Hematopoietic multipotent progenitor cell treated with erythropoietin and hydrocortisone succinate and interleukin-3 and kit ligand, for 15 days (in vitro differentiated cells): Measurements from ENCODE around the gene RBFOX2.
"Not testable (repeated sequence)": the region's sequence is repeated elsewhere in the genome, so short reads cannot be mapped to it uniquely, and the experiment has no call there.

ENCODE experiments used
- DNase-seq: peaks from one replicate; pipeline ENCODE4 v3.0.0-alpha.2; 2015; ENCODE audit warnings: low spot score

Gene RBFOX2

DNA sequence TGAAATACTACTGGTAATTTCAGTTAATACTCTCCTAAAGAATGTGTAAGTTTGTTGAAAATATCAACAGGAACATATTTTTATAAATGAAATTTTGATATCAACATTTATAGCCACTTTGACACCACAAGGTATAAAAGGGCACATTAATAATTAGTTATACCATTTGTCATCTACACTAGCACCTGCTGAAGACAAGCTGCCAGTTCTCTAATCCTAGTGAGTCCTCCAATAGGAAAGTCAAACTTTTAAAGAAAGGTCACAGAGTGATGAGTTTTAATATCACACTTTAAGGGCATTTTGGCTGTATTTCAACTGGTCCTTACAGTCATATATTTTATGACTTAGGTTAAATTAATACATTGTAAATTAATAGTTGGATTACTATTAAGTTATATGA lies 258.6 kb downstream of the RBFOX2 start:
- no peak for DNase-seq

DNA sequence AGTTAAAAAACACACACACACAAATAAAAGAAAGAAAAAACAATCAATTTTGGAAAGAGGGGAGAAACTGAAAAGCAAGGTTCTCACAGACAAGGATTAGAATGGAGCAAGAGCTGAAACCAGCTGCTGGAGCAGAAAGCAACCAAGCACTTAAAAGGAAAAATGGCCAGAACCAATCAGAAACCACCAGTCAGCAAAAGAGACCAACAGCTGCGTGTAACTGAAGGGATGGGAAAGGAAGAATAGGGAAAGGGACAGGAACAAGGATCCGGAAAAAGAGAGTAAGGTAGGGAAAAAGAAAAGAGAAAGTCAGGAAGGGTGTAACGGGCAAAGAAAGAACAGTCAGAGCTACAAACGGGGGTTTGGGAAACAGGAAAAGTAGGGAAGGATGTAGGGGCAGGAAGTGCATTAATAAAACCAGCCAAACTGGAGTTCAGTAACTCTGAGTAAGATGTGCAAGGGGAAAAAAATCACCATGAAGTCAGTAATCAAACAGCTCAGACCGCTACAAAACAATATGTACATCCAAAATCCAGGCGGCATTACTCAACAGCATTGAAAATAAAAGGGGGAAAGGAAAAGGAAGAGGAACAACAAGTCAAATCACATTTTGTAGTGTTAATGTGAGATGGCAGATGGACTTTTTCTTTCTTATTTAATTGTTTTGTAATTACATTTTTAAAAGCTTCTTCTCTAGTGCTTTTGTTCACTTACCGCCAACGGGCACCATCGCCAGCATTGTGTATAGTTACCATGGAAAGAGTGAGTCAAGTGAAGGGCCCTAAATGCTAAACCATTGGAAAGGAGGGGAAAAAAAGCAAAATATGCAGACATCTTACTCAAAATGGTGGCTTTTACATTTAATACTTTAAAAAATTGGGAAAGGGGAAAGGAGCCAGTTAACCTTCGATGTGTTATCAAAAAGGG lies 261.7 kb downstream of the RBFOX2 start:
- no peak for DNase-seq

DNA sequence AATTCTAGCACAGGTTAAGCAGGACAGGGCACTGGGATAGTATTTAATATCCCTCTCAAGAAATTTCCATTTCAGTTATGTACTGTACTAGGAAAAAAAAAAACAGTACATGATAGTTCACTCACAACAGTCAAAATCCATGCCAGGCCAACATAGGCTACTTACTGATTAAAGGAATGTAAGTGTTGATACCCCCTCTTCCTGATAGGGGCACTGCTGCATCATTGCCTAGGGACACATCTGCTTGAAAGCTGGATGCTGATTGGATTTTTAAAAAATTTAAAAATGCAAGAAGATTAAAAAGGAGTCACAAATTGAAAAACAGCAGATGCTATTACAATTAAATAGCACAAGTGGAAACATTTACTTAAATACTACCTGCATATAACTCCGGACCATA lies 267.6 kb downstream of the RBFOX2 start:
- DNase-seq: no peak

DNA sequence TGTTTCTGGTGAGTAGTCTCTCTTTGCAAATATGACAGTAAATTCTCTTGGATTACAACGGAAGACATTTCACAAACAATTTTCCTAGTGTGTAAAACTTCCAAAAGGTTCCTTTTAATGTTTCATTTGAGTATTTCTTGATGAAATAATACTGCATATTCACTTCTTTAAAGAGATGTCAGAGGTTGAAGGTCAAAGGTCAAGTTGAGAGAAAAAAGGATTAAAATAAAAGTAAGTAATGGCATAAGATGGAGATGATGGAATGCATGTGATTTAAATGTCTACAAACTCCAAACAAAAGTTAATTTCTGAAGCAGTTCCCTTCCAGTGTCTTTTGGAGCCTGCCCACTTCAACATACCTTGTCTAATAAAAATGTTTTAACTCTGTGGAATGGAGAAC lies 270.2 kb downstream of the RBFOX2 start:
- no peak for DNase-seq

DNA sequence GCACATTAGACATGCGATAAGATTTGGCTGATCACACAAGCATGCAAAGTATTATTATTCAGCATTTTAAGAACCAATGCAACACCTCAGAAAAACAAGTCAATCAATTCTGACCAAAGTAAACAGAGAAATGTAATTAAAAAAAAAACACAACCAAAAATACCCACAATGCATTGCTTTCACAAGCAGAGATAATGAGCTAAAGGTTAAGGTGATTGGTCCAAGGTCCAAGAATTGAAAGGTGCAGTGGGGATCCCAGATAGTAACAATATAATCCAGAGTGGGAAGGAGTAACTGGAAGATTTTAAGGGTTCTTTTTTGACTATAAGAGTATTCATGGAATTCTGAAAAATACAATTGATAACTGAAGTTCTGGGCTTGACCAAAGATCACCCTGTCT lies 271.9 kb downstream of the RBFOX2 start:
- no peak for DNase-seq

DNA sequence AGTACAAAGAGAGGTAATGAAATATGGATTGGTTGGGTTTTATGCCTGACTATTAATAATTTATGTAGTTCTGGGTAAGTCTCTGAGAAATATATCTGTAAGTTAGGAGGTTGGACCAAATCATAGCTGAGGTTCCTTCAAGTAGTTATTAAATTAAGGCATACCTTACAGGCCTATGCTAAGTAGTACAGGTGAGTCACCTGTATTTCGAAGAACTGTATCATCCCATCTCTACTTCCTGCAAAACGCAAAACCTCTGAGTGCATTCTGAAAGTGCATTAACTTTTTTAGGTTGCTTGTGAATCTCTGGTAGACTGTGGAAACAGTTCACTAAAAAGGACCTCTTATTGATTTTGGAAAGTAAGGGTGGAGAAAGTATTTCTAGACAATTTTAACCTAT lies 273.9 kb downstream of the RBFOX2 start:
- DNase-seq: no peak

DNA sequence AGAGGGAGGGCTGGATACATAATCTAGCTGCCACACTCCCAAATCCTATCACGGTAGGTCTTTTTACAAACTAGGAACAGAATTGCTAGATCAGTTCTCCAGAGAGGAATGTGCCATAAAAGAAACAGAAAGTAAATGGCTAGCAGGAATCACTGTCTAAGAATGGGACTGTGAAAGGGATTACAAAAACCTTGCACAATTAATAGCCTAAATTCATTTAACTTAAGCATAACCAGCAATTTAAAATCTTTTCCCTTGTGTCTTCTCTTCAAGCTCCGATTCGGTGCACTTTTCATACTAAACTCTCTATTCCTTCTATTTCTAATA lies 275.8 kb downstream of the RBFOX2 start:
- no peak for DNase-seq

DNA sequence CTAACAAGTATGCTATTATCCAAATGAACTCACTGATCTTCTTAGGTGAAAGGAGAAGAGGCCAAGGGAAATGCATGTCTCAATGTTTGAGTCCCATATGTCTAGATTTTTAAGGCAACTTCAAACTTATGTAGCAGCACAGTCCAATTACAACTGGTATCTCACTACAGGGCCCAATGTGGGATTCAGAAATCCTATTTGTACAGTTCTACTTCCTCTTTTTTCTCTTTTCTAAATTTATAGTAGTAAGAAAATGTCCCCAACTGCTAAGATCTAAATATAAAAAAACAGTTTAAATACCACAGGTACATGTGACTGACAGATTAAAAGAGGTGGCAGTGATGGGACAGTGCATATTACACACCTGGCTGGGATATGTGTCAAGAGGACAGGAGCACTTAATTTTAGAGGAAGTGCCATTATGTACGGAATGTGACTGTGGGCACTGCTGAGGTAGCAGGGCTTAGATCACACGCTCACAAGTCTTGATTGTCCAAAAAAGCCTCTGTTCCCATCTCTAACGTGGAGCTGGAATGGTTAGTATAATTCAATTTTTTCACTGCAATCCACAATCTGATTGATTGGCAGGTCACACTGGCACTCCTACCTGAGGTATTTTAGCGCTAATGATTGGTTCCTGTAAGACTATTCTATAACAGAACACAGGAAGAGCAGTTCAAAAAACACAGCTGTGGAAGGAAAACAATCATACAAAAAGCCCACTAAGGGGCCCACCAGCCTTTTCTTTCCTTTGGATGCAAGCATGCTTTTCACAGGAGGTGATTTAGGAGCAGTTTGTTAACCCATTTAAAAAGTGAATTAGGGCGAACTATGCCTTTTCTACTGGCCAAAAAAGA lies 276.4 kb downstream of the RBFOX2 start:
- no peak for DNase-seq

DNA sequence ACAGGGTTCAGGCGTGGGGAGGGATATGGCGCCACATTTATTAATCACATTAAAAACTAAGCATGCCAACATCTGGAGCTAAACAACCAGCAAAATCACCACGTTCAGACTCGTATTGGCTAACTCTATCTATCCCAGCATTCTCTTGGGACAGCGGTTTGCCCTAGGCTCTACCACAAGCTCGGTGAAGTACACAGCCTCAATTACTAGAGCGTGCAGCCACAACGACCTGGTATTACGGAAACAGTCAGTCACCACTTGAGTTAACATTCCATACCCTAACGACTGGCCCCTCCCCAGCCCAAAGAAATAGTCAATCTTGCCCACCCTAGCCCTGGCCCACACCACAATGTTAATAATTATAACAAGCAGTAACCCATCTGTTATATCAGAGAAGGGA lies 278.8 kb downstream of the RBFOX2 start:
- no peak for DNase-seq

DNA sequence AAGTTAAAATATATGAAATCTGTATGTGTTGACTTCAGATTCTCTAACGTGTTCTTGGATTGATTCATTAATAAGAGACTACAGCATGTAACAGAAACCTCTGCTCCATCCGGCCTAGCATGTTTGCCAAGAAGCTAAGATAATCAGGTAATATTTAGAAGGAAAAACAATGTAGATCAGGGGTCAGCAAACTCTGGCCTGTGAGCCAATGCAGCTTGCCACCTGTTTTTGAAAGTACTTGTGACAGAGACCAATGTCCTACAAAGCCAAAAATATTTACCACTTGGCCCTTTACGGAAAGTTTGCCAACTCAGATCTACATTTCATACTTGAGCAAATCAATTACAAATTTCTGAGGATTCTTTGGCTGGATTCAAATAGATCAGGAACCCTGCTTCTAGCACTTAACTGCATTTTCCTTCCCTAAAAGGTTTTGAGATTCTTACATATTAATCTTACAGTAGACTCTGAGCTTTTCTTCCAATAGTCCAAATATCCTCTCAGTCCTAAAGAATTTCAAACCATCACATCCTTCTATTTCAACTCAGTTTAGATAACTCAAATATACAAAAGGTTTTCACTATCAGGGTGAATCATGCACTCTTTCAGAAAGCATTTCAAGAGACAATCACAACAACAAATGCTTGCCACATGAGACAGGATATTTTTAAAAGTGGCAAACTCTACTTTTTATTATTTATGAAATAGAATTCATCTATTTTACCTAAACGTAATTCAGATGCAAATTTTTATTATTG lies 281.5 kb downstream of the RBFOX2 start:
- no peak for DNase-seq

DNA sequence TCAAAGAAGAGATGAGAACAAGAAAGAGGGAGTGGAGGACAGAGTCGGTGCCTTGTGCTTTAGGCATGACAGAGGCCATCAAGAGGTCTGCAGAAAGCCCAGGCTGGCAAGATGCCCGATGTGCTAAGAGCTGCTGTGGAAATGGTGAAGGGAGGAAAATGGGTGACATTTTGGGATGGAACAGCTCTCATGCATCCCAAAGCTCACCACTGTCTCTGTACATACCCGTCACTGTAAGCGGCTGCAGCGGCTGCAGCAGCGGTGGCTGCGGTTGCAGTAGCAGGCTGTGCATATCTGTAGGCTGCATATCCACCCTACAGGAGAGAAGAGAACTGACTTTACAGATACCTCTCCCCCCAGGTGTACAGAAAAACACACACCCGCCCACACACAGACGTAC lies 282.4 kb downstream of the RBFOX2 start:
- no peak for DNase-seq

DNA sequence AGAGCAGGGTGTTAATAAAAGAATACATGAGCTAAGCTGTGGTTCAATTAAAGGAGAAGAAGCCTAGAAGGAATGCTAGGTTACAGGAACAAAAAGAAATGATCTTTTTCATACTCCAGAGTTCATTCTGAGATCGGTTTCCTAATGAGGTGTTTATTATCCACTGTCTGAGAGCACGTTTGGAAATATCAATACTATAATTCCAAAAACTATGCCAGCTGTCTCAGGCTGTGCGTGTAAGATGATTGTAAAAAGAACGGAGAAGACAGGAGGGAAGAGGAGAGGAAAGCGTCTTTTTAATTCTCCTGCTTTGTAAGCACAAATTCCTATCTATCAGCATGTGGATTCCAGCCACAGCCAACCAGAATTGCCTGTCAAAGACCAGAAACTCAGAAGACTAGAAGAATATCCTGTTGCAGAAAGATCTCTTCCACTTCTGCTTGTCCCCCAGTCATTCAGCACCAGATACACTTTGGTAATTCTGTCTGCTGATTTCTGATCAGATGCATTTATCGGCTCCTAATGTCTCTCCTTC lies 285.2 kb downstream of the RBFOX2 start:
- no peak for DNase-seq

DNA sequence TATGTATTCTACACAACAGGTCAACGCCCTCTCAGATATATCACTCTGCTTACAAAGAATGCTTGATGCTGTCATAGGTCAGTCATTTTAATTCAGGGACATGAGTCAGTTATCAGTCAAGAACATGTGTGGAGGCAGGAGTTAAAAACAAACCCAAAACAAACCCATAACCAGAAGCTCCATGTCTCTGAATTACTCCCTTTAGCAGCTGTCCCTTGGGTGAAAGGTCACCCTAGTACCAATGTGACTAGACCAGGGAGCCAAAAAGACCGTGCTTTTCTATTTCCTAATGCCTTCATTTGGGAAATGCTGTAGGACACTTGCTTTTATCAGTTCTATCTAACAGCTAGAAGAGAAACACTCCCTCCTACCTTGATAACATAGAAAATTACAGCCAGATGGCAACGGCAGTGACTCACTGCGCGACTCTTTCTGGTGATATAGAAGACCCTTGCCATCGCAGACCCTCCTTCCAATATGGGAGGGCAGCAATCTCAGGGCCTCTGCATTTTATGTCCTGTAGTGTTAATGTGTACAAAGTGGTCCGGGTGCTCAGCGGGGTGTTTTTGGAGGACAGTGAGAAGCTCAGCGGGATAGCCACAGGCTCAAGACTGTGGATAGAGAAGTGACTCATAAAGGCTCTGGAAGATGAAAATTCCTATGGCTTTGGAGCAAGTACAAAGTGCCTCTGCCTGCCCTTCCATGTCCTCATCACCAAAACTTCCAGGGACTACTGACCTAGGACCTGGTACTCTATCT lies 286.1 kb downstream of the RBFOX2 start:
- DNase-seq: peak; percentile 74

DNA sequence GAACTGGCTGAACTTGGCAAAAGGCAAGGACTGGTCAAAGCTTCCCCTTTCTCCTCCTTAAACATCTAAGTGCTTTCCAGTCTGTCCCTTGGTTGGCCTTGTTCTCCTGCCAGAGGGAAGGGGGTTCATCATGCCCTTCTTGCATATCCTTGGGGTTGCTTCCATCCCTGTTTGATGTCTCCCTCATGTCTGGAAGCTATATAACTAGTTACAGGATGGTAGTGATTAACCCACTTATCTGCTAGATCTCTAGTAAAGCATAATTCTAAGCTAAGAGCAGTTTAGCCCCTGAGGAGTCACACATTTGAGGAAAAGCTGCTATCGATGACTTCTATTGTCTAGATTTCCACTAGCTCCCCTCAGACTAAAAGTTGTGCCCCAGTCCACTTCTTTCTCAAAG lies 288.0 kb downstream of the RBFOX2 start:
- no peak for DNase-seq

DNA sequence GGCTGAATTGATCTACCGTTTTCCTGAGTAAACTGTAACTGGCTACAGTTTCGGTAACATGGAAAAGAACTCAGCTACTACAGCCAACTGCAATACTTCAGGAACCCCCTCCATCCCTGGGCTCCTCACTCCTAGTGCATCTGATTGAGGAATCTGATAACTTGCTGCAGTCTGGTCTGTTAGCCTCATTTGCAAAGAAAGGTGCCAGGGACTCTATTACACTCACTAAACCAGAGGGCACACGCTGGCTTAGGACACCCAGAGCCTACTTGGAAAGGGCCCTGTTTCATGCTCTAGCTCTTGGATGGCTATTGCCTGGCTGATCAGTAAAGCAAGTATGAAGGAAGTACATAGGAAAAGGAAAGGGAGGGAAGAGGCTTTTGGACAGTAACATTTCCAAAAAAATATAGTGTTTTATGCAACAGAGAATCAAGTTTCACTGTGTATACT lies 288.7 kb downstream of the RBFOX2 start:
- no peak for DNase-seq

DNA sequence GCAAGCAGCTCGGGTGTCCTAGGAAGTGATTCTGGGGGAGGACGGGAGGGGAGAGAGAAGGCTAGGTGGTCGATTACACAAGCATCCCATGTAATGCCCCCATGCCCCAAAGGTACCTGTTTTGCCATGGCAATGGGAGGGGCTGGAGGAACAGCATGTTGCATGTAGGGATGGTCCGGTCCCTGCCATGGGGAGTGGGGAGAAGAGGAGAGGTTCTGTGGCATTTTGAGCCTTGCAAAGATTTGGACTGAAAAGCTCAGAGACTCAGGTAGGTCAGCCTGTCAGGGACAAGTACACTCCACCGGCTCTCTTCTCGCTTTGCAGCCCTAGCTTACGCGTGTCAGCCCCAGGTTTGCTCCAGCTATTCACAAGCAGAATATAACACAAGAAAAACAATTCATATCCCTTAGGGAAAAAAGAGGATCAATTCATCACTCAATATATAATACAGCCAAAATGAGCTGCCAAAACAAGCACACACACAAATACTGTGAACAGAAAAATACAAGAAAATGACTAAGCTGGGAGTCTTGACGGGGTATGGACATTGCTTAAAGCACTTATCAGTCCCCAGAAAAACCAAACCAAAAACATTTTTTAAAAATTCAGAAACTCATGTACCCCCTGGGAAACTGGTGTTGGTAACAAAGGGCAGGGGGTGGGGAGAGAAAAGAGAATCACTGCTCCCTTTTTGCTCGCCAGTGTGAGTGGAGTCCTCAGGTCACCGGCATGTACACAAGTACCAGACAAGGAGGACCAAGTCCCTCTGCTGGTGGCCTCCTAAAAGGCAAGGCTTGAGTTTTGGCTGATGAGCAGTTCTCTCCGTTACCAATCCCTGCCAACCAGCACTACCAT lies 289.3 kb downstream of the RBFOX2 start:
- no peak for DNase-seq

DNA sequence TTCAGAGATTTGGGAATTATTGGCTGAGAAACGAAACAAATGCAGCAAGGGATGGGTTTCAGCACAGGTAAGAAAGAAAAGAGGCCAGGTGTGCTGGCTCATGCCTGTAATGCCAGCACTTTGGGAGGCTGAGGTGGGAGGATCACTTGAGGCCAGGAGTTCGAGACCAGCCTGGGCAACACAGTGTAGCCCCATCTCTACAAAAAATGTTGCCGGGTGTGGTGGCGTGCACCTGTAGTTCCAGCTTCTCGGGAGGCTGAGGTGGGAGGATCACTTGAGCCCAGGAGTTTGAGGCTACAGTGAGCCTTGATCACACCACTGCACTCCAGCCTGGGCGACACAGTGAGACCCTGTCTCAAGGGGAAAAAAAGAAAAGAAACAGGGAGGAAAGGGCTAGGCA lies 290.7 kb downstream of the RBFOX2 start:
- not testable (repeated sequence) for DNase-seq

DNA sequence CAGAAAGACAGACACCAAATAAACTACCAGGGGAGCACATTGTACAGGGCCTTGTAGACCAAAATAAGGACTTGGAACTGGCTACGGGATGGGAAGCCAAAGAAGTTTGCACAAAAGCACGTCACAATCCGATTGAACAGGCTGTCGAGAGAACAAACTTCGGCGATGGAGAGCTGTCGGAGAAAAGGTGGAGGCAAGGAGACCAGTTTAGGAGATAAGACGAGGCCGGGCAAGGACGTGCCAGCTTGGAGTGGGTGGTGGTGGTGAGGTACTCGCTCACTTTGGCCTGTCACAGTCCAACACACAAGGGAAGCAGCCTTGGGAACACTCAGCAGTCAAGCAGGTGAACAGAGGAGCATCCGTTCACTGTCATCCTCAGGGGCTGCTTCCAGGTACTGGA lies 291.9 kb downstream of the RBFOX2 start:
- DNase-seq: no peak

DNA sequence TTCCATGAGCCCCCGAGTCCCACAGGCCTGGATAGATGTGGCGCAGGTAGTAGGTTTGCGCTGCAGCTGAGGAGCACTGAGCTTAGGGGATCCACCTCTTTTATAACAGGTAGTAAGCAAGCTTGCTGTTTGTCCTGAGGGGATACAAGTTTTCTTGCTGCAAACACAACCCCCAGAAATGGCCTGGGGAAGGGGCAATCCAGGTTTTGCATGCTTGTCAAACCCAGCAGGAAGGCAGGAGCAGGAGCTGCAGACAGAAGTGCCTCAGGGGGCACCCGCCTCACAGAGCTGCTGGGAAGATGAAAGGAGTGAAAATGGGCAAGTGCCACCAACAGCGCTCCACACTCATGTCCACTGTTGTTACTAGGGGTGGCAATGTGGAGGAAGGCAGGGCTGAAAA lies 292.5 kb downstream of the RBFOX2 start:
- DNase-seq: no peak

DNA sequence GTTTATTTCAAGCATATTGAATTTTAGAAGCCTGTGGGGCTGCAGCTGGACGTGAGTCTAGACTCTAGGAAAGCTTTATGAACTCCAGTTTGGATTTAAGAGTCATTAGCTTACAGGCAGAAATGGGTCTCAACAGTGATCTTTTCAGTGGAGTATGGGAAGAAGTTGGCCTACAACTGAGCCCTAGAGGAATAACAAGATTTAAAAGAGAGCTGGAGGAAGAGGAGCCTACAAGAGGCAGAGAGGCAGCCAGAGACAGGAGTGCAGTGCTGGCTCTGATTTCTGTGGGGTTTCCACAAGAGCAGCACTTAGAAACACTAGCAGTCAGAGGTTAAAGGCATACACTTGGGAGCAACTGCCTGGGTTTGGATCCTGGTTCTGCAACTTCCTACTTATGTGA lies 293.1 kb downstream of the RBFOX2 start:
- DNase-seq: no peak

DNA sequence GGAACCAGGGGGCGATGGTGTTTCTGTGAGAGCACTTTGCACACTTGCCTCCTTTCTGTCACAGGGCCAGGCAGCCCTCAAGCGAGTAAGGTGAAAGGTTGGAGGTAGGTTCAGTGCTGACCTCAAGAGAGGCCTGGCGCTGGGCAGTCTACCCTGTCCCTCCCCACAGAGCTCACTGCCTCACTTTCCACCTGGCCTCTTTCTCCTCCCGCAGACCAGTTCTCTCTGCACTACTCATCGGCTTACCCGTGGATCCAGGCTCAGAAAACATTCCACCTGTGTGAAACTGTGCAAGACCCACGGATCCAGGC lies 294.2 kb downstream of the RBFOX2 start:
- DNase-seq: no peak
